Epithelial cell of esophagus (primary cell): Measurements from ENCODE around the gene ARHGAP42.
"Not testable (repeated sequence)": the region's sequence is repeated elsewhere in the genome, so short reads cannot be mapped to it uniquely, and the experiment has no call there.

ENCODE experiments used
- DNase-seq: peaks from one replicate; pipeline ENCODE4 v3.0.0; 2010; ENCODE audit warnings: low read depth
- H3K4me3 ChIP-seq: 2 replicates; pipeline ENCODE4 v1.5.1; 2011; ENCODE audit warnings: mild to moderate bottlenecking, low read length, control low read depth
- TF ChIP-seq, protein P1 (sequence below): IDR thresholded peaks from 2 replicates; pipeline ENCODE4 v1.5.1; 2011; ENCODE audit warnings: low read depth, mild to moderate bottlenecking, low read length, control low read depth, inconsistent platforms; ENCODE audit not compliant: insufficient read depth; ENCODE audit errors: missing control alignments

ARHGAP42 gene

DNA sequence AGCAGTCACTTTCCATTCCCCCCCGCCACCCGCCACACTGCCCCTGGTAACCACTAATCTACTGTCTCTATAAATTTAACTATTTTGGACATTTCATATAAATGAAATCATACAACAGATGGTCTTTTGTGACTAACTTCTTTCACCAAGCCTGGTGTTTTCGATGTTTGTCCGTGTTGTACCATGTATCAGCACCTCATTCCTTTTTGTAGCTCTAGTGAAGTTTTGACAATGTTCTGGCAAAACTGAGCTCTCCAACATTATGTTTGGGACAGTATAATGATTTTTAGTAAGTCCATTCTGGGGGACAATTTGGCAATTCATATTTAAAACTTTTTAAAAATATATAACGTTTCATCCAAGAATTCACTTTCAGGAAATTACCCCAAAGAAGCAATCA, 45.6 kb upstream of the ARHGAP42 start:
- DNase-seq: no peak
- no peak overlapping the region for H3K4me3 ChIP-seq
- TF ChIP-seq, protein P1, sequence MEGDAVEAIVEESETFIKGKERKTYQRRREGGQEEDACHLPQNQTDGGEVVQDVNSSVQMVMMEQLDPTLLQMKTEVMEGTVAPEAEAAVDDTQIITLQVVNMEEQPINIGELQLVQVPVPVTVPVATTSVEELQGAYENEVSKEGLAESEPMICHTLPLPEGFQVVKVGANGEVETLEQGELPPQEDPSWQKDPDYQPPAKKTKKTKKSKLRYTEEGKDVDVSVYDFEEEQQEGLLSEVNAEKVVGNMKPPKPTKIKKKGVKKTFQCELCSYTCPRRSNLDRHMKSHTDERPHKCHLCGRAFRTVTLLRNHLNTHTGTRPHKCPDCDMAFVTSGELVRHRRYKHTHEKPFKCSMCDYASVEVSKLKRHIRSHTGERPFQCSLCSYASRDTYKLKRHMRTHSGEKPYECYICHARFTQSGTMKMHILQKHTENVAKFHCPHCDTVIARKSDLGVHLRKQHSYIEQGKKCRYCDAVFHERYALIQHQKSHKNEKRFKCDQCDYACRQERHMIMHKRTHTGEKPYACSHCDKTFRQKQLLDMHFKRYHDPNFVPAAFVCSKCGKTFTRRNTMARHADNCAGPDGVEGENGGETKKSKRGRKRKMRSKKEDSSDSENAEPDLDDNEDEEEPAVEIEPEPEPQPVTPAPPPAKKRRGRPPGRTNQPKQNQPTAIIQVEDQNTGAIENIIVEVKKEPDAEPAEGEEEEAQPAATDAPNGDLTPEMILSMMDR: no peak

DNA sequence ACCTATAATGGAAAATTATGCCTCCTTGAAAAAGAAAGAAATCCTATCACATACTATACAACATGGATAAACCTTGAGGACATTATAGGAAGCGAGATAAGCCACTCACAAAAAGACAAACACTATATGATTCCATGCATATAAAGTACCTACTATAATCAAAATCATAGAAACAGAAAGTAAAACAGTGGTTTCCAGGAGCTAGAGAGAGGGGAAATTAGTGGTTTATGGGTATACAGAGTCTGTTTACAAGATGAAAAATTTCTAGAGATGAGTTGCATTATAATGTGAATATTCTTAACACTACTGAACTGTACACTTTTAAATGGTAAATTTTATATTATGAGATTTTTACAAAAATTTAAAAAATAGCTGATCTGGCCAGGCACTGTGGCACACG, 40.5 kb upstream of the ARHGAP42 start:
- no peak for DNase-seq
- H3K4me3 ChIP-seq: no peak overlapping the region
- TF ChIP-seq, protein P1: no peak

DNA sequence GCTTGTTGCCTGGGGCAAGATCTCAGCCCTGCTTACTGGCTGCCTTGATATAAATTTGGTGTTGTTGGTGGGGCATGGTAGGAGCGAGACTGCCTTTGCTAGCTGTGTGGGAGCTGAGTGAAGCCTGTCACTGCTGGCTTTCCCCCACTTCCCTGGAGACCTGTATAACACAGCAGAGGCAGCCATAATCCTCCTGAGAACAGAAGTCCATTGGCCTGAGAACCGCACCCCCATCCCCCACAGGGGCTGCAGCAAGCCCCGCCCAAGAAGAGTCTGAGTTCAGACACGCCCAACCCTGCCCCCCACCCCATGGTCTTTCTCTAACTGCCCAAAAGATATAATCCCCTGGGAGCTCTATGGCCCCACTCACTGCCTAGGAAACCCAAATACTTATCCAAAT, 39.2 kb upstream of the ARHGAP42 start:
- TF ChIP-seq, protein P1: no peak
- no peak for DNase-seq
- H3K4me3 ChIP-seq: no peak overlapping the region

DNA sequence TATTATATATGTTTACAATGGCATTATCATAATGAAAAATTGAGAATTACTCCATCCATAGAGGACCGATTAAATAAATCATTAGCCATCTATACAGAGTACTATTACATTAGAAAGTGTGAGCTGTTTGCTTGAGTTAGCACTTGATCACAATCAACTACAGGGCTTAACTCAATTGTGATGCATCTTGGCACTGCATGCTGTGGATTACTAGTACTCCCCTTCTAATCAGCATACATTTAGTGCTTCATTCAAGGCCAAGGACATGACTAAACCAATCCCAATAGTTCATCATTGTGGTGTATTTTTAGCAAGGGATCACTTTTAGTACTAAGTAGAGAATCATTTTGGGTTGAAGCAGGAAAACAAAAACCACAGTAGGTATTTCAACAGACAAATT, 23.5 kb upstream of the ARHGAP42 start:
- TF ChIP-seq, protein P1: no peak
- DNase-seq: no peak
- H3K4me3 ChIP-seq: no peak overlapping the region

DNA sequence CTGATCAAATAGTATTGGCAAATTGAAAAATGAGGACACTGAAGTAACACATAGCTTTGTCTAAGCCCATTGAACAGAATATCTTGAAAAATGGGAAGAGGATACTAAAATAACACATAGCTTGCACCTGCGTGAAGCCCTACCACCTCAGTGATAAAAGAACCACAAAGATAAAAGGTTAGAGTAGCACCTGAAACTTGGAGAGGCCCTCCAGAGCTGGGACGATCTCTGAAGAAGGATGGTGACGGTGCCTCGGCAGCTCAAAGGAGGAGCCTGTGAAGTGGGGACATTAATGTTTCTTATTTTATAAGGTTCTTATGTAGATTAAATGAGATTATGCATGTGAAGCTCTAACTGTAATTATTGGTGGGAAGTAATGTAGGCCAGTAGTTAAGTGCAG, 23.1 kb upstream of the ARHGAP42 start:
- H3K4me3 ChIP-seq: no peak overlapping the region
- TF ChIP-seq, protein P1: no peak
- no peak for DNase-seq

DNA sequence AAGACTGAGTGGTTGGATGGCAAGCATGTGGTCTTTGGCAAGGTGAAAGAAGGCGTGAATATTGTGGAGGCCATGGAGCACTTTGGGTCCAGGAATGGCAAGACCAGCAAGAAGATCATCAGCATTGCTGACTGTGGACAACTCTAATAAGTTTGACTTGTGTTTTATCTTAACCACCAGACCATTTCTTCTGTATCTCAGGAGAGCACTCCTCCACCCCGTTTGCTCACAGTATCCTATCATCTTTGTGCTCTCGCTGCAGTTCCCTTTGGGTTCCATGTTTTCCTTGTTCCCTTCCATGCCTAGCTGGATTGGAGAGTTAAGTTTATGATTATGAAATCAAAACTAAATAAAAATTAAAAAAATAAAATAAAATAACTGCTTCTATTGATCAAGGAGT, 20.3 kb upstream of the ARHGAP42 start:
- not testable (repeated sequence) for DNase-seq, H3K4me3 ChIP-seq

DNA sequence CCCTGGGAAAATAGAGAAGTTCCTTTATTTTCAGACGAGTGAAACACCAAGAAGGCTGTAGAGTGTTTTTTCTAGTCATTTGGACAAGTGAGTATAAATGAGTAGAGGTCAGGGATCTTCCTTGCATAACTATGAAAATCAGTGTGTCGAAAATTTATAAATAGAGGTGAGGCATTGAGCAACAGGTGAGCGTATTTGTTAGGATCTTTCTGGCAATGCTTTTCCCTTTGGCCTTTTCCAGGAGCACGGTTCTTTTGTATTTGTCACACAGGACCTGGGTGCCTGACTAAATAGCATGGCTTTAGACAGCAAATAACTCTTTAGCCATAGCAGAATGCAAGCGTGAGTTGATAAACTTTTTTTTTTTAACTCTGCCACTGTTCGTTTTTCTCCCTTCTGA, 19.6 kb upstream of the ARHGAP42 start:
- no peak overlapping the region for H3K4me3 ChIP-seq
- TF ChIP-seq, protein P1: no peak
- DNase-seq: no peak

DNA sequence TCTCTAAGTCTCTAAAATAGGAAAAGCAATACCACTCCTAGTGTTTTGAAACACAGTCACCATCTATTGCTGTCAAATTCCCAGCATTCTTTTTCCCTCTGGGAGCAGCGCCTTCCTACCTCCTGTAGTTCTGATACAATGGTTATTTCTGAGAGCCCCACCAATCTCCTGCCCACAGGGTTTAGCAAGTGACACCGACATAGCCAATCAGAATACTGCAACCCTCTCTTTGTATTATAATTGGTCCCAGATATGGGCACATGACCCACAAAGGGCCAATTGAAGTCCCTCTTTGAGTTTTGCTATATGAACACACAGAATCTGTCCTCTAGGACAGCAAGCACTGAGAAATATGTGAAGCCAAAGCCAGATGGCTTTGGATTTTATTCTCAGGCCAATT, 16.9 kb upstream of the ARHGAP42 start:
- no peak overlapping the region for H3K4me3 ChIP-seq
- TF ChIP-seq, protein P1: no peak
- DNase-seq: no peak
